CD4-positive, alpha-beta T cell (primary cell): ENCODE measurements around the gene ARMH4. TPM values are rescaled to one million over a fixed set of nuclear protein-coding genes. Genes with fewer than 3 reads are reported as not detected.

Experiments used
- ATAC-seq: fragments of 200-7000 bp; cut with Tn5 transposase; one replicate; pipeline ENCODE4 v1.10.0; 2022; ENCODE audit warnings: mild to moderate bottlenecking; ENCODE audit not compliant: poor library complexity
- CTCF ChIA-PET: fragments of 350-600 bp; sonication (Branson Sonifier 250); formaldehyde crosslinking; loops from one replicate; lab custom pipeline; 2021; ENCODE audit warnings: antibody characterized with exemption, inconsistent platforms; lab: Charles Lee
- POLR2A ChIA-PET: fragments of 350-600 bp; sonication (Branson Sonifier 250); formaldehyde crosslinking; loops from one replicate; lab custom pipeline; 2021; ENCODE audit warnings: antibody characterized with exemption, inconsistent platforms; lab: Charles Lee
- DNase-seq, 14 experiments: peaks; one replicate each; pipeline ENCODE4 v3.0.0-alpha.2; 2013 to 2020; ENCODE audit warnings: mixed read lengths in 2 of 14
- H3K27ac ChIP-seq, 2 donors: one replicate each; pipeline versions ENCODE4 v1.5.1 to v1.7.0; 2013; ENCODE audit warnings: low read length in 2 of 2, low read depth in 1 of 2, mild to moderate bottlenecking in 1 of 2
- H3K27me3 ChIP-seq, 2 experiments: 1 replicate in 1 of 2; 2 replicates in 1 of 2; pipeline versions ENCODE4 v1.6.1 to v1.7.0; 2013; ENCODE audit warnings: low read length in 2 of 2, control low read depth in 1 of 2, mild to moderate bottlenecking in 1 of 2, moderate library complexity in 1 of 2; ENCODE audit not compliant: insufficient read depth in 2 of 2, control insufficient read depth in 1 of 2
- H3K36me3 ChIP-seq: one replicate; pipeline ENCODE4 v1.6.1; 2013; ENCODE audit warnings: low read length, control low read depth; ENCODE audit not compliant: insufficient read depth
- H3K4me1 ChIP-seq: one replicate; pipeline ENCODE4 v1.6.1; 2013; ENCODE audit warnings: low read length, control low read depth; ENCODE audit not compliant: insufficient read depth
- H3K4me3 ChIP-seq: one replicate; pipeline ENCODE4 v1.5.1; 2013; ENCODE audit warnings: mild to moderate bottlenecking, low read length, moderate library complexity
- H3K9me3 ChIP-seq, 2 experiments: 1 replicate in 1 of 2; 2 replicates in 1 of 2; pipeline versions ENCODE4 v1.6.1 to v1.7.0; 2013; ENCODE audit warnings: low read length in 2 of 2, mild to moderate bottlenecking in 2 of 2, control low read depth in 1 of 2, moderate library complexity in 1 of 2; ENCODE audit not compliant: control insufficient read depth in 1 of 2, insufficient read depth in 1 of 2
- H3K27ac Mint-ChIP-seq: one replicate; pipeline ENCODE4 v1.8.0; 2020; ENCODE audit warnings: mixed read lengths
- H3K27me3 Mint-ChIP-seq: one replicate; pipeline ENCODE4 v1.8.0; 2021; ENCODE audit warnings: mixed read lengths
- H3K36me3 Mint-ChIP-seq: one replicate; pipeline ENCODE4 v1.8.0; 2021; ENCODE audit warnings: low read depth, mixed read lengths
- H3K4me1 Mint-ChIP-seq: one replicate; pipeline ENCODE4 v1.8.0; 2021; ENCODE audit warnings: low read depth, mixed read lengths
- H3K4me3 Mint-ChIP-seq: one replicate; pipeline ENCODE4 v1.8.0; 2020; ENCODE audit warnings: mild to moderate bottlenecking, mixed read lengths
- H3K9me3 Mint-ChIP-seq: one replicate; pipeline ENCODE4 v1.8.0; 2020; ENCODE audit warnings: mixed read lengths
- CTCF ChIP-seq: fragments of 200-600 bp; IDR thresholded peaks from one replicate; pipeline ENCODE4 v1.8.0; 2022; ENCODE audit warnings: antibody characterized with exemption, mild to moderate bottlenecking
- intact Hi-C, 2 experiments: fragments of 100-400 bp; cut with DNase I in 1 of 2; cut with micrococcal nuclease in 1 of 2; formaldehyde crosslinking; loops; one replicate each; pipeline versions ENCODE4 v1.15.1 to v1.9.0; 2023 to 2025; cut with DNase I, micrococcal nuclease
- total RNA-seq, 174 experiments: library from RNA in 2 of 174; stranded (reverse) in 2 of 174; gene quantifications; one replicate each; pipeline ENCODE4 v1.2.3 and lab custom pipeline; 2021 to 2026

ARMH4 gene
- total RNA-seq, 2 experiments from 2014 or later: not detected

GRCh38 chr14:57961786-57962060 lies 190.3 kb downstream of the ARMH4 start:
- CTCF ChIA-PET: no interaction called here
- no peak overlapping the region for H3K4me3 Mint-ChIP-seq
- no peaks in the 10 kb centered on the region for H3K36me3 Mint-ChIP-seq
- POLR2A ChIA-PET: no interaction called here
- H3K4me1 Mint-ChIP-seq: no peaks in the 10 kb centered on the region
- Histone ChIP-seq H3K4me1 (no peaks in the 10 kb centered on the region), H3K9me3 (peaks cover 0 to 9% of the 10 kb centered on the region in 2 experiments), H3K36me3 (no peaks in the 10 kb centered on the region), H3K27me3 (peaks cover 4 to 6% of the 10 kb centered on the region in 2 experiments), H3K4me3 (no peak overlapping the region), H3K27ac (no peak overlapping the region)
- ATAC-seq (no peak), DNase-seq (no peak)
- intact Hi-C loops: no loop called here
- peaks cover 23% of the 10 kb centered on the region for H3K27me3 Mint-ChIP-seq
- H3K9me3 Mint-ChIP-seq: no peaks in the 10 kb centered on the region
- TF ChIP-seq CTCF: no peak
- no peak overlapping the region for H3K27ac Mint-ChIP-seq

GRCh38 chr14:57960946-57961785 lies 190.8 kb downstream of the ARMH4 start:
- H3K36me3 ChIP-seq: no peaks in the 10 kb centered on the region
- Mint-ChIP-seq H3K27ac (no peak overlapping the region), H3K9me3 (no peaks in the 10 kb centered on the region), H3K4me1 (no peaks in the 10 kb centered on the region), H3K27me3 (peaks cover 23% of the 10 kb centered on the region), H3K36me3 (no peaks in the 10 kb centered on the region), H3K4me3 (no peak overlapping the region)
- peaks cover 0 to 9% of the 10 kb centered on the region in 2 experiments for H3K9me3 ChIP-seq
- POLR2A ChIA-PET: no interaction called here
- CTCF ChIA-PET: no interaction called here
- no peak for TF ChIP-seq CTCF
- H3K27me3 ChIP-seq: peaks cover 4 to 6% of the 10 kb centered on the region in 2 experiments
- DNase-seq (no peak), ATAC-seq (no peak)
- no peak overlapping the region for H3K4me3 ChIP-seq
- intact Hi-C loops: no loop called here
- H3K27ac ChIP-seq: no peak overlapping the region
- no peaks in the 10 kb centered on the region for H3K4me1 ChIP-seq

DNA sequence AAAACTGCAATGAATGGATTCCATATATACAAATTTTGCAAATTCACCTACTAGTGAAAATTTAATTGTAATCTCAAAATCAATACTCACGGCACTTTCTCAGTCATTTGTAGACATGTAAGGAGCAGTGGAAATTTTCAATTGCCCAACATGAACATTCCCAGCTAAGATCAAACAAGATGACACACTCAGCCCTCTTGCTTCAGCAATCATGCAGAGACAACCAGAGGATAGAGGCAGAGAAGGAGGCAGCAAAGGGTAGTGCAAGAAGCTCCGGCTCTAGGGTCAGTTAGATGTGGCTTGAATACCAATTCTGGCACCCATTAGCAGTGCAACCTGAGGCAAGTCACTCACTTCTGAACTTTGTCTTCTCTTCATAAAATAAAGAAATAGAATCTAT lies 194.6 kb downstream of the ARMH4 start:
- no peaks in the 10 kb centered on the region for H3K36me3 Mint-ChIP-seq
- H3K27ac Mint-ChIP-seq: no peak overlapping the region
- Histone ChIP-seq H3K27ac (no peak overlapping the region), H3K9me3 (peaks cover 0 to 9% of the 10 kb centered on the region in 2 experiments), H3K36me3 (no peaks in the 10 kb centered on the region), H3K4me1 (no peaks in the 10 kb centered on the region), H3K4me3 (no peak overlapping the region), H3K27me3 (peaks cover 0 to 6% of the 10 kb centered on the region in 2 experiments)
- no peak for DNase-seq
- no peak overlapping the region for H3K4me3 Mint-ChIP-seq
- no peak for ATAC-seq
- H3K9me3 Mint-ChIP-seq: peaks cover 4% of the 10 kb centered on the region
- H3K27me3 Mint-ChIP-seq: peaks cover 33% of the 10 kb centered on the region
- no peaks in the 10 kb centered on the region for H3K4me1 Mint-ChIP-seq
- ChIA-PET CTCF (no interaction called here), POLR2A (no interaction called here)
- TF ChIP-seq CTCF: no peak
- intact Hi-C loops: no loop called here

Other genes with a start within 250 kb of the ARMH4 start
- gene ACTR10, start 47.9 kb upstream of the ARMH4 start, total RNA-seq: 10 to 100 TPM; 38.8 to 43.6 TPM
- gene PSMA3, start 92.6 kb upstream of the ARMH4 start, total RNA-seq: 100 to 1,000 TPM; 104 to 108 TPM
- gene ARID4A, start 146.3 kb upstream of the ARMH4 start, total RNA-seq: 10 to 100 TPM; 89.6 to 94.7 TPM
- under 1 TPM in 1 of 2 experiments, not detected in 1; 0.56 TPM for gene TOMM20L, start 243.7 kb upstream of the ARMH4 start, total RNA-seq